ENCODE results near the gene EEF1G. TPM values are rescaled to one million over a fixed set of nuclear protein-coding genes. Genes with fewer than 3 reads are reported as not detected.

The EEF1G gene
- total RNA-seq, 1 donor from 2014 or later = 1,298 TPM

DNA sequence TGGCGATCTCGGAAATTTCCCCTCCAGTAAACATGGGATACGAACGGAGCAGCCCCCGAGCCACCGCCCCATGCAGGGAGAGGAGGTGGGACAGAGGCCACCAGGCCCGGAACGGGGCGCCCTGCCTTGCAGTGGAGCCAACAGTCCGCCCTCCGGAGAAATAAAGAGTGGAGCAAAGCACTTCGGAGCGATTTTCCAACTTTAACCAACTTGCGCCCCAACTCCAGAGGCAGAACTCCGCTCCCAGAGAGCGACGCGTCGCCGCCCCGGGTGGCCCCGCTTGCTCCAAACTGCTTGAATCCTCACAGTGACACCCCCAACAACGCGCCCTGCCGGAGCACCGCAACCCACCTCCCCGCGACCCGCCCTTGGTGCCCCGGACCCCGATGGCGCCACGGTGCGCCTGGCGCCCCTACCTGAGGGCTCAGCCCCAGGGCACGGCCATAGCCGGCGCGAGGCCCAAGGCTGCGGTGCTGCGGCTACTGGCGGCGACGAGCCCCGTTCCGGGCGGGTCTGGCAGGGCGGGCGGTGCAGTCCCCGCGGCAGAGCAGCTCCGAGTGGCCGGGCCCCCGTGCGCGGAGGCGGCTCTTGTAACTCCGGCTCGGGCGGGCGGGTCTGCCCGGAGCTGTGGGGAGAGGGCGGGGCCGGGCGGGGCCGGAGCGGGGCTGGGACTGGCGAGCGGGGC, 27.3 kb downstream of the EEF1G start, which contains the start of gene AHNAK:
TSS of gene AHNAK (minus strand) at position 563 of the 685 bp plus-strand sequence. CDS start 10,708 bp downstream, outside the sequence.
- Histone ChIP-seq H3K4me1 (ENCODE audit: insufficient read depth, low read length) (peaks cover 45% of the 10 kb centered on the region), H4K20me1 (ENCODE audit: insufficient read depth, low read length) (peaks cover 40% of the 10 kb centered on the region), H2AFZ (ENCODE audit: low read depth, low read length) (peak within 1 kb of the TSS; percentile 53), H3K4me2 (ENCODE audit: low read length) (peak within 1 kb of the TSS; percentile 90), H3K27ac (ENCODE audit: low read depth, low read length) (peak within 1 kb of the TSS; percentile 87), H3K27me3 (ENCODE audit: insufficient read depth, low read length) (no peaks in the 10 kb centered on the region), H3K9me3 (ENCODE audit: insufficient read depth, low read depth, low read length) (no peaks in the 10 kb centered on the region), H3K4me3 (ENCODE audit: insufficient read depth, low read depth, low read length) (peak within 1 kb of the TSS; percentile 95), H3K36me3 (ENCODE audit: insufficient read depth, low read length) (no peaks in the 10 kb centered on the region), H3K9ac (ENCODE audit: low read length) (peak within 1 kb of the TSS; percentile 91), H3K79me2 (ENCODE audit: insufficient read depth, low read length) (peaks cover 60% of the 10 kb centered on the region)
- DNase-seq (ENCODE audit: low read depth) = peak; percentile 41
- no peaks in the 10 kb centered on the region for H3K27me3 Mint-ChIP-seq (ENCODE audit: low read depth, unreplicated experiment)
- H3K4me3 Mint-ChIP-seq (ENCODE audit: unreplicated experiment) = peak within 1 kb of the TSS; percentile 97
- TF ChIP-seq EZH2 (IDR thresholded peaks at IDR 0.05; ENCODE audit: insufficient read depth, low read length) (no peak), CTCF (IDR thresholded peaks at IDR 0.05; ENCODE audit: insufficient read depth, low read depth, low read length) (no peak)
- FAIRE-seq = no peak
- no peaks in the 10 kb centered on the region for H3K9me3 Mint-ChIP-seq (ENCODE audit: unreplicated experiment)
- H3K36me3 Mint-ChIP-seq (ENCODE audit: low read depth, unreplicated experiment) = no peaks in the 10 kb centered on the region
- H3K4me1 Mint-ChIP-seq (ENCODE audit: low read depth, unreplicated experiment) = peaks cover 32% of the 10 kb centered on the region
- H3K27ac Mint-ChIP-seq (ENCODE audit: unreplicated experiment) = peak within 1 kb of the TSS; percentile 86

- no peak for FAIRE-seq
Observed at GRCh38 chr11:62545437-62546243, 28.1 kb downstream of the EEF1G start.

More at GRCh38 chr11:62545437-62546243, 28.1 kb downstream of the EEF1G start:
- Histone ChIP-seq H4K20me1 (ENCODE audit: insufficient read depth, low read length) (peaks cover 48% of the 10 kb centered on the region), H3K9me3 (ENCODE audit: insufficient read depth, low read depth, low read length) (no peaks in the 10 kb centered on the region), H3K36me3 (ENCODE audit: insufficient read depth, low read length) (no peaks in the 10 kb centered on the region), H3K4me2 (ENCODE audit: low read length) (peak overlapping the region; percentile 90), H3K27me3 (ENCODE audit: insufficient read depth, low read length) (no peaks in the 10 kb centered on the region), H3K4me3 (ENCODE audit: insufficient read depth, low read depth, low read length) (peak overlapping the region; percentile 95), H3K4me1 (ENCODE audit: insufficient read depth, low read length) (peaks cover 52% of the 10 kb centered on the region), H3K9ac (ENCODE audit: low read length) (peak overlapping the region; percentile 91), H3K79me2 (ENCODE audit: insufficient read depth, low read length) (peaks cover 67% of the 10 kb centered on the region), H2AFZ (ENCODE audit: low read depth, low read length) (peak overlapping the region; percentile 53), H3K27ac (ENCODE audit: low read depth, low read length) (peak overlapping the region; percentile 87)
- TF ChIP-seq EZH2 (IDR thresholded peaks at IDR 0.05; ENCODE audit: insufficient read depth, low read length) = no peak
- TF ChIP-seq CTCF (IDR thresholded peaks at IDR 0.05; ENCODE audit: insufficient read depth, low read depth, low read length) = no peak
- Mint-ChIP-seq H3K9me3 (ENCODE audit: unreplicated experiment) (no peaks in the 10 kb centered on the region), H3K27me3 (ENCODE audit: low read depth, unreplicated experiment) (no peaks in the 10 kb centered on the region), H3K4me1 (ENCODE audit: low read depth, unreplicated experiment) (peaks cover 38% of the 10 kb centered on the region), H3K27ac (ENCODE audit: unreplicated experiment) (peak overlapping the region; percentile 83), H3K36me3 (ENCODE audit: low read depth, unreplicated experiment) (no peaks in the 10 kb centered on the region), H3K4me3 (ENCODE audit: unreplicated experiment) (peak overlapping the region; percentile 97)
- DNase-seq (ENCODE audit: low read depth) = peak; percentile 89
